Endothelial cell of hepatic sinusoid (primary cell): ENCODE measurements around the gene DFFA.
"Not testable (repeated sequence)": the region's sequence is repeated elsewhere in the genome, so short reads cannot be mapped to it uniquely, and the experiment has no call there.

ENCODE experiments used
- in situ Hi-C: cut with HindIII; loops from 2 replicates; pipeline ENCODE4 v1.10.0; 2017; ENCODE audit warnings: low sequenced_read_pairs

DFFA gene

DNA sequence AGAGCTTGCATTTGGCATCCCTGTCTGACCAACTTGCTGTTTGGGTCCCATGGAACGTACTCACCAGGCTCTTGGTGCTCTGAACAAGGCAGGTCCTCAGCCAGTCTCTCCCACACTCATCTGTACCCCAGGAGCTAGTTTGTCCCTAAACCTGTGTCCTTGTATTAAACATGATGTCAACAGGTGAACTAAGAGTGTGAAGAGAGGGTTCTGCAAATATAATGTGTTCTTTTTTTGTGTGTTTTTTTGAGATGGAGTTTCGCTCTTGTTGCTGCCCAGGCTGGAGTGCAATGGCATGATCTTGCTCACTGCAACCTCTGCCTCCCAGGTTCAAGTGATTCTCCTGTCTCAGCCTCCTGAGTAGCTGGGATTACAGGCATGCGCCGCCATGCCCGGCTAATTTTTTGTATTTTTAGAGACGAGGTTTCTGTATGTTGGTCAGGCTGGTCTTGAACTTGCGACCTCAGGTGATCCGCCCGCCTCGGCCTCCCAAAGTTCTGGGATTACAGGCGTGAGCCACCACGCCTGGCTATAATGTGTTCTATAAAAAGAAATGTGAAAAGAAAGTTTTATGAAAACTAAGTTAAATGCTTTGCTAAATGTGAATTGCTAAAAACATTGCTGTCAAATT, 33.8 kb upstream of the DFFA start:
- in situ Hi-C loops, result not testable (repeated sequence)

GRCh38 chr1:10504249-10504648, 31.9 kb upstream of the DFFA start:
- in situ Hi-C loops, result no loop called here

DNA sequence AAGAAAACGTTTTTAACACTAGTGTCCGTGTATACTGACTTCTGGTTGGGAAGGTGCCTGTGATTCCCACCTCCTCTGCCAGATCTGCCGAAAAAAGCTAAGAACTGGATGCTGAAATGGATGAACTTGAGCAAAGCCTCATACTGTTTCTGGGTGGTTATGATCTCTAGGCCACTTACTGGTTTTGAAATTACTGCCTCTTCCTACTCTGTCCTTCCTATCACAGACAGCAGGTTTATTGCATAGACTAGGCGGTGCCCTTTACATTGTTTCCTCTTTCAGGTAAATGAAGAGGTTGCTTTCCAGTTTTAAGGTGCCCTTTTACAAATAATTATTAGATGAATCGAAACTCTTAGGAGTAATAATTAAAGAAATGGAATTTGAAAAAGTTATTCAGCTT, 29.9 kb upstream of the DFFA start:
- in situ Hi-C loops, result no loop called here

DNA sequence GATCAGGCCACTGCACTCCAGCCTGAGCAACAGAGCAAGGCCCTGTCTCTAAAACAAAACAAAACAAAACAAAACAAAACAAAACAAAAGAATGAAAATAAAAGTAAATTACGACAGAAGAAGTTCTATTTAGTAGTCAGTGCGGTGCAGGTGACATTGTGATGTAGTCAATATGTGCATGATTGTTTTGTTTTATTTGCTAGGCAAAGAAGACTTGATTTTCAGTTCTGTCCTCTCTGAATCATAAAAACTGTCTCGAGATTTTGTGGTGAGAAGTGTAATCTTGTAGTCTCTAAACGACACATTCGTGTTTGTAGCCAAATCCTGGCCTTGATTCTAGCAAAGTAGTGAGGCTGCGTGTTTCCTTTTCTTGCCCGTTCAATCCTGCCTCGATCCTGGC, 25.9 kb upstream of the DFFA start:
- in situ Hi-C loops, result no loop called here

GRCh38 chr1:10497109-10497508, 24.8 kb upstream of the DFFA start:
- in situ Hi-C loops, result no loop called here

DNA sequence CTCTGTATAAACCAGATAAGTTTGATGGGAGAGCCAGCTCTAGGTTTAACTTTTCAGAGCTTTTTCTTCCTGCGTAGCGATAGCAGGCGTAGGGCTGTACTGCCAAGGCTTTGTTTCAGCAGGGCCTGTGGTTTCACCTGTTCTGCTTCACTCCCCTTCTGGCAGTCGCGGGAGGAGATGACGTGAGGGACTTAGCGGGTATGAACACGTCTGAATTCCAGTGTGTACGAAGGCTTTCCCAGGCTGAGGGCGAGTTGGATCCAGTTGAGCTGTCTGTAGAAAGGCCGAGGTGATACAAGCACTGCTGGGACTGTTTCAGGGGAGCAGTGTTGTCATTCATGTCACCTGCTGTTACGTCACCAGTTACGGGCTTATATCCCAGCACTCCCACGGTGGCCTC, 23.6 kb upstream of the DFFA start:
- in situ Hi-C loops, result no loop called here

DNA sequence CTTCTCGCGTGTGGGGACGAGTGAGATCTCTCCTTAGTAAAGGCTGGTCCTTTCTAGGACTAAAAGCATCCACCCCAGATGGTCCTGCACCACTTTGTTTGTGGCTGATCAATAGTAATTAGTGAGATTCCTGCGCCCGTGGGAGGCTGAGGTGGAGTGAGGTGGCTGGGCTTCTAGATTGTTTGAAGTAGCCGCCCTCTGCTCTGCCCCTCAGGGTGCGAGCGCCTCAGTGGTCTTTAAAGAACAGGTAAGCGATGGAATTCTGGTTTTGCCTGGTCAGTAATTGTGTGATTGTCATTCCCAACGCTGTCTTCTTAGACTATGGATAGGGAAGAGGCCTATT, 23.1 kb upstream of the DFFA start:
- in situ Hi-C loops, result no loop called here

DNA sequence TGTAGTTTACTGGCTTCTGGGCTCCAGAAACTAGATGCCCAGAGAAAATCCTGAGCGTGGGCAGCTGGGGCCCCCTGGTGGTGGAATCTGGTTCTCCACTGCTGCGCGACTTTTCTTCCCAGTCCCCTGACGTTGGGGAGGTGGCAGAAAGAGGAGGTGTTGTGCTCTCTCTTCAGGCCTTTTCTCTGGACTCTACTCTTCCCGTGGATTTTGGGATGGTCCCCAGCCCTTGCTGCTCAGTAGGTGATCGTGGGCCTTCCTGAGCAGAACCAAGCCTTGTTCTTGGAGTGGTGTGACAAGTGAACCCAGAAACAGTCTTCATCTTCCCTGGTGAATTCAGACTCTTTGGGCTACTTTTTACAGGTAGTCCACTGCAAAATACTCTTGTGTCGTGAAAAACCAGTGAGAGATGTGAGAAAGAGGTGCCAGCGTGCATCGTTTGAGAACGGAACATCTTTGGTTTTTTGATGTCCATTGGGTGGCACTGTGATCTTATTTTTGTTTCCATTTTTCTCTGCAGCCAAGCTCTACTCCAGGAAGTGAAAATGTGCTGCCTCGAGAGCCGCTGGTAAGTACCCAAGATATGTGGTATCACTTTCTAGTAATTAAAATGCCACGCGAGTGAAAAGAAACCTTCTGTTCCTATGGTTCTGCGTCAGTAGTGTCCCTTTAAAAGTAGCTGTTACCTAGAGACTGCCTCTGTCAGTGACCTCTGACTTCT, 22.6 kb upstream of the DFFA start:
- in situ Hi-C loops, result loop anchor here (5.0 kb wide), 2 partner anchors 42 to 287 kb away; no protein-coding TSS in a partner anchor

- in situ Hi-C loops, result loop anchor here (5.0 kb wide), 2 partner anchors 43 to 288 kb away; no protein-coding TSS in a partner anchor
Measured at GRCh38 chr1:10494418-10494753, 22.1 kb upstream of the DFFA start.

DNA sequence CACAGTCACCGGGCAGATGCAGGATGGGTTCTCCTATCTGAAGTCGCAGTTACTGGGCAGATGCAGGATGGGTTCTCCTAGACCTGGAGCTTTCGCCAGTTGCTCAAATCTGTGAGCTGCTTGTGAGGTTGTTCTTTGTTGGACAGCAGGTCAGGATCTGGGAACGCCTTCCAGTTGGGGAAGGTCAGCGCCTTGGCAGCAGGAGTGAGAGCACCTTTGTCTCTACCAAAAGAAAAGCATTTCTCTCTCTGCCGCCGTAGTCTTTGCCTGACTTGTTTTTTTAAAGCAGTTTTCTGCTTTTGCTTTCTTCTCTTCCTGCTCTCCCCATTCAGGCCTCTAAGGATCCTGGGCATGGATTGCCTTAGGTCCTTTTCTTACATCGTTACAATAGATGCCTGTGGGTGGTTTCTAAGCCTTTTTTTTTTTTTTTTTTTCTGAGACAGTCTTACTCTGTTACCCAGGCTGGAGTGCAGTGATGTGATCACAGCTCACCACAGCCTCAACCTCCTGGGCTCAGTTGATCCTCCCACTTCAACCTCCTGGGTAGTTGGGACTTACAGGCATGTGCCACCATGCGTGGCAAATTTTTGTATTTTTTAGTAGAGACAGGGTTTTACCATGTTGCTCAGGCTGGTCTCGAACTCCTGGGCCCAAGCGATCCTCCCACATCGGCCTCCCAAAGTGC, 18.1 kb upstream of the DFFA start:
- in situ Hi-C loops, result loop anchor here (5.0 kb wide), 2 partner anchors 47 to 292 kb away; no protein-coding TSS in a partner anchor

GRCh38 chr1:10489291-10490055, 17.1 kb upstream of the DFFA start:
- in situ Hi-C loops, result loop anchor here (5.0 kb wide), 2 partner anchors 48 to 293 kb away; no protein-coding TSS in a partner anchor

- in situ Hi-C loops, result no loop called here
Measured at GRCh38 chr1:10484521-10484920, 12.2 kb upstream of the DFFA start.

GRCh38 chr1:10480614-10481013, 8.3 kb upstream of the DFFA start:
- in situ Hi-C loops, result no loop called here

GRCh38 chr1:10479296-10479695, 7.0 kb upstream of the DFFA start:
- in situ Hi-C loops, result loop anchor here (10.0 kb wide), 1 partner anchor 56 kb away; no protein-coding TSS in a partner anchor

DNA sequence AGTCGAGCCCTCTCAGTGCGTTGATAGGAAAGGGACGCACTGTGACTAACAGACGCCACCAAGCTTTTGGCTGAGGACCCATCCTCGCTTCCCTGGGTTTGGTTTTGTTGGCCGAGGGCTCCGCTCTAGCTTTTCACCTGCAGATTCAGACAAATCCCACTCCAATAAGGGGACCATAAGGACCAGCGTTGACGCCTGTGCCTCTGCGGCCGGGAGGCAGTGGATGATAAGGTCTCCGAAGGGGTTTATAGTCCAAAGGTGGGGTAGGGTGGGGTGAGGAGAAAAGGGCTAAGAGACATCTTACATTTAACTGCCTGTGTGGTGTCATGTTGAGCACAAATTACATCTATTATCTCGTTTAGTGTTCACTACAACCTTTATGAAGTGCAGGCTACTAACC, 3.2 kb upstream of the DFFA start:
- in situ Hi-C loops, result loop anchor here (10.0 kb wide), 1 partner anchor 59 kb away; no protein-coding TSS in a partner anchor

GRCh38 chr1:10474613-10475507, 2.5 kb upstream of the DFFA start, which contains the start of gene PEX14:
Gene PEX14, plus strand, starts transcription at chr1:10474950. Its CDS starts 17 bp downstream, at chr1:10474967.
- in situ Hi-C loops, result loop anchor here (10.0 kb wide), 1 partner anchor 60 kb away; no protein-coding TSS in a partner anchor

DNA sequence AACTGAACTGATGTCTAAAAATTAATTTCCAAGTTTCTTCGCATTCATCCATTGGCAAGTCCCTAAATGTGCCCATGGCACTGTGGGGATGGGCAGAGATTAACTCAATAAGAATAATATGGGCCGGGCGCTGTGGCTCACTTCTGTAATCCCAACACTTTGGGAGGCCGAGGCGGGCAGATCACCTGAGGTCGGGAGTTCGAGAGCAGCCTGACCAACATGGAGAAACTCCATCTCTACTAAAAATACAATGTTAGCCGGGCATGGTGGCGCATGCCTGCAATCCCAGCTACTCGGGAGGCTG, 1.9 kb upstream of the DFFA start:
- in situ Hi-C loops, result loop anchor here (10.0 kb wide), 1 partner anchor 61 kb away; no protein-coding TSS in a partner anchor

- in situ Hi-C loops, result loop anchor here (10.0 kb wide), 1 partner anchor 62 kb away; no protein-coding TSS in a partner anchor
Measured at GRCh38 chr1:10473145-10473765, 926 bp upstream of the DFFA start.

- in situ Hi-C loops, result loop anchor here (10.0 kb wide), 1 partner anchor 63 kb away; no protein-coding TSS in a partner anchor
Measured at GRCh38 chr1:10471411-10472219, 714 bp downstream of the DFFA start.
